ENCODE measurements around the gene TAMM41.

Gene TAMM41

GRCh38 chr3:11807686-11808085 lies 39.0 kb downstream of the TAMM41 start:
- TF ChIP-seq ZFX (IDR thresholded peaks at IDR 0.05; ENCODE audit: borderline replicate concordance) = no peak
- TF ChIP-seq CTCF (IDR thresholded peaks at IDR 0.05) = no peak
- no peak overlapping the region for H3K27ac ChIP-seq

- TF ChIP-seq ZFX (IDR thresholded peaks at IDR 0.05; ENCODE audit: borderline replicate concordance) = no peak
- no peak for TF ChIP-seq CTCF (IDR thresholded peaks at IDR 0.05)
- H3K27ac ChIP-seq = no peak overlapping the region
These were observed 41.0 kb downstream of the TAMM41 start for GRCh38 chr3:11805716-11806115.

GRCh38 chr3:11803977-11804892 lies 42.5 kb downstream of the TAMM41 start:
- H3K27ac ChIP-seq = no peak overlapping the region
- TF ChIP-seq CTCF (IDR thresholded peaks at IDR 0.05) (peak; percentile 87), ZFX (IDR thresholded peaks at IDR 0.05; ENCODE audit: borderline replicate concordance) (no peak)

- H3K27ac ChIP-seq = no peak overlapping the region
- TF ChIP-seq CTCF (IDR thresholded peaks at IDR 0.05) = no peak
- no peak for TF ChIP-seq ZFX (IDR thresholded peaks at IDR 0.05; ENCODE audit: borderline replicate concordance)
These were observed 46.9 kb downstream of the TAMM41 start for GRCh38 chr3:11799791-11800190.

GRCh38 chr3:11794927-11795326 lies 51.8 kb downstream of the TAMM41 start:
- no peak overlapping the region for H3K27ac ChIP-seq
- no peak for TF ChIP-seq CTCF (IDR thresholded peaks at IDR 0.05)
- TF ChIP-seq ZFX (IDR thresholded peaks at IDR 0.05; ENCODE audit: borderline replicate concordance) = no peak

GRCh38 chr3:11791339-11792200 lies 55.1 kb downstream of the TAMM41 start:
- no peak overlapping the region for H3K27ac ChIP-seq
- TF ChIP-seq CTCF (IDR thresholded peaks at IDR 0.05) (no peak), ZFX (IDR thresholded peaks at IDR 0.05; ENCODE audit: borderline replicate concordance) (no peak)
